Spleen (tissue), 11 donors: ENCODE measurements around the gene CALR3. TPM values are rescaled to one million over a fixed set of nuclear protein-coding genes. Genes with fewer than 3 reads are reported as not detected.
"Not testable (repeated sequence)": the region's sequence is repeated elsewhere in the genome, so short reads cannot be mapped to it uniquely, and the experiment has no call there.

Experiments used
- DNase-seq: peaks from one replicate; pipeline ENCODE4 v3.0.0-alpha.2; 2020
- H3K27ac ChIP-seq, 8 donors: fragments of 200-600 bp; sonication (generic) in 7 of 8; 1 replicate in 4 of 8; 2 replicates in 4 of 8; pipeline versions ENCODE4 v1.5.0 to v1.8.0; 2016 to 2021; ENCODE audit warnings: inconsistent platforms in 4 of 8, mild to moderate bottlenecking in 4 of 8, moderate library complexity in 1 of 8
- H3K27me3 ChIP-seq, 7 donors: fragments of 200-600 bp; sonication (generic) in 6 of 7; replicated peaks in 1 of 7; 1 replicate in 4 of 7; 2 replicates in 3 of 7; pipeline versions ENCODE4 v1.5.0 to v1.8.0; 2016 to 2021; ENCODE audit warnings: inconsistent platforms in 3 of 7, mild to moderate bottlenecking in 1 of 7
- H3K36me3 ChIP-seq, 6 donors: fragments of 200-600 bp; sonication (generic) in 5 of 6; 1 replicate in 4 of 6; 2 replicates in 2 of 6; pipeline versions ENCODE4 v1.5.0 to v1.8.0; 2016 to 2021; ENCODE audit warnings: inconsistent platforms in 2 of 6
- H3K4me1 ChIP-seq, 6 donors: fragments of 200-600 bp; sonication (generic) in 5 of 6; 1 replicate in 3 of 6; 2 replicates in 3 of 6; pipeline versions ENCODE4 v1.5.0 to v1.8.0; 2016 to 2021; ENCODE audit warnings: inconsistent platforms in 3 of 6
- H3K4me3 ChIP-seq, 8 donors: fragments of 200-600 bp; sonication (generic) in 7 of 8; 1 replicate in 4 of 8; 2 replicates in 4 of 8; pipeline versions ENCODE4 v1.5.0 to v1.8.0; 2016 to 2021; ENCODE audit warnings: inconsistent platforms in 4 of 8, mild to moderate bottlenecking in 4 of 8, moderate library complexity in 2 of 8
- H3K9me3 ChIP-seq, 8 donors: fragments of 200-600 bp; sonication (generic) in 7 of 8; 1 replicate in 4 of 8; 2 replicates in 4 of 8; pipeline versions ENCODE4 v1.5.0 to v1.8.0; 2016 to 2021; ENCODE audit warnings: inconsistent platforms in 4 of 8
- POLR2A ChIP-seq, 3 donors: fragments of 450-650 bp; IDR thresholded peaks; one replicate each; pipeline ENCODE4 v1.5.1; 2017; ENCODE audit warnings: antibody characterized with exemption in 3 of 3, mild to moderate bottlenecking in 1 of 3
- POLR2AphosphoS5 ChIP-seq, 3 donors: sonication (generic); formaldehyde crosslinking; IDR thresholded peaks; one replicate each; pipeline ENCODE4 v1.5.1; 2017; ENCODE audit warnings: antibody characterized with exemption in 3 of 3
- WGBS, 5 donors: extraction: QIAGEN DNeasy Blood & Tissue Kit in 3 of 5; methylation state at CpG; one replicate each; pipeline versions ENCODE4 v1.1.5 to v1.1.7; 2013 to 2018; 5-methylcytosine and 5-hydroxymethylcytosine counted together
- intact Hi-C: fragments of 100-400 bp; cut with DNase I; formaldehyde crosslinking; loops from one replicate; pipeline ENCODE4 v1.15.0; 2023; ENCODE audit warnings: low total_unique reads
- polyA plus RNA-seq, 3 donors: library from polyadenylated mRNA; stranded (reverse); fragments of 200-250 nt; gene quantifications; one replicate each; pipeline ENCODE4 v1.2.1, GENCODE V29; 2013
- total RNA-seq, 7 donors: library from RNA; depleted of rRNA in 3 of 7; stranded (reverse); fragments of >200 nt in 3 of 7; fragmentation: NEBNext Ultra II Directional in 4 of 7; extraction: Animal tissue kit (Norgen Biotek cat#: 25700) in 4 of 7; gene quantifications; one replicate each; pipeline versions ENCODE4 v1.1.0 to v1.2.1, GENCODE V29; 2016 to 2021
- TF ChIP-seq, protein P1 (sequence below), 11 experiments: fragments of 200-600 bp in 7 of 11; fragments of 450-650 bp in 4 of 11; sonication (generic) in 4 of 11; IDR thresholded peaks in 8 of 11; conservative IDR thresholded peaks in 3 of 11; 1 replicate in 7 of 11; 2 replicates in 4 of 11; pipeline versions ENCODE4 v1.4.0 to v1.8.0; 2016 to 2021; ENCODE audit warnings: antibody characterized with exemption in 11 of 11, inconsistent platforms in 4 of 11, mild to moderate bottlenecking in 1 of 11
- donor health status: healthy with polysubstance abuse.
- donor health status: DM: no; HTN: no; CAD: no; lungs with moderate emphysema.
- donor health status: DM: no; HTN: no; CAD: no.
- donor health status: Bipolar disorder and iron deficiency.
- donor health status: healthy.
- donor health status: DM: no; HTN: no; CAD: no.
- donor health status: DM: yes; HTN: yes; CAD: no.

The CALR3 gene
- total and polyA plus RNA-seq, 10 donors: 0.07 to 0.10 (median 0.08) TPM; not detected in 7

DNA sequence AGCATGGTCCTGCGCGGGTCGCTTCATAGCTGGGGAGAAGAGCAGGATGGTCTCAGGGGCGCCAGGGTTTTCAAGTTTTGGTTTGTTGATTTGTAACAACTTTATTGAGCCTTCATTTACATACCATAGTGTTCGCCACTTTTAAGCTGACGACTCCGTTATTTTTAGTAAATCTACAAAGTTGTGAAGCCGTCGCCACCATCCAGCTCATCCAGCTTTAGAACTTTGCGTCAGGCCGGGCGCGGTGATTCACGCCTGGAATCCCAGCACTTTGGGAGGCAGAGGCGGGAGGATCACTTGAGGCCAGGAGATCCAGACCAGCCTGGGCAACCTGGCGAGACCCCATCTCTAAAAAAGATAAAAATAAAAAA is 631 bp upstream of the CALR3 start:
- no peak for DNase-seq
- 32 to 47% (median 37%) methylated on average over 16 of the region's 16 CpGs for WGBS, 5 donors
- TF ChIP-seq, protein P1, sequence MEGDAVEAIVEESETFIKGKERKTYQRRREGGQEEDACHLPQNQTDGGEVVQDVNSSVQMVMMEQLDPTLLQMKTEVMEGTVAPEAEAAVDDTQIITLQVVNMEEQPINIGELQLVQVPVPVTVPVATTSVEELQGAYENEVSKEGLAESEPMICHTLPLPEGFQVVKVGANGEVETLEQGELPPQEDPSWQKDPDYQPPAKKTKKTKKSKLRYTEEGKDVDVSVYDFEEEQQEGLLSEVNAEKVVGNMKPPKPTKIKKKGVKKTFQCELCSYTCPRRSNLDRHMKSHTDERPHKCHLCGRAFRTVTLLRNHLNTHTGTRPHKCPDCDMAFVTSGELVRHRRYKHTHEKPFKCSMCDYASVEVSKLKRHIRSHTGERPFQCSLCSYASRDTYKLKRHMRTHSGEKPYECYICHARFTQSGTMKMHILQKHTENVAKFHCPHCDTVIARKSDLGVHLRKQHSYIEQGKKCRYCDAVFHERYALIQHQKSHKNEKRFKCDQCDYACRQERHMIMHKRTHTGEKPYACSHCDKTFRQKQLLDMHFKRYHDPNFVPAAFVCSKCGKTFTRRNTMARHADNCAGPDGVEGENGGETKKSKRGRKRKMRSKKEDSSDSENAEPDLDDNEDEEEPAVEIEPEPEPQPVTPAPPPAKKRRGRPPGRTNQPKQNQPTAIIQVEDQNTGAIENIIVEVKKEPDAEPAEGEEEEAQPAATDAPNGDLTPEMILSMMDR (IDR thresholded peaks at IDR 0.05 in 8 of 11, conservative IDR thresholded peaks at IDR 0.05 in 3 of 11): no peak
- TF ChIP-seq POLR2A (IDR thresholded peaks at IDR 0.05) (no peak), POLR2AphosphoS5 (IDR thresholded peaks at IDR 0.05) (no peak)
- intact Hi-C loops: no loop called here
- H3K4me3 ChIP-seq: peak overlapping the region; percentile 60 to 81 (median 74)
- H3K9me3 ChIP-seq: no peaks in the 10 kb centered on the region
- H3K36me3 ChIP-seq: peaks cover 0 to 11% (median 2%) of the 10 kb centered on the region in 6 donors
- peak overlapping the region in 7 of 8 donors; percentile 3 to 87 (median 78) for H3K27ac ChIP-seq
- H3K4me1 ChIP-seq: peaks cover 0 to 23% (median 12%) of the 10 kb centered on the region in 6 donors
- no peaks in the 10 kb centered on the region for H3K27me3 ChIP-seq

DNA sequence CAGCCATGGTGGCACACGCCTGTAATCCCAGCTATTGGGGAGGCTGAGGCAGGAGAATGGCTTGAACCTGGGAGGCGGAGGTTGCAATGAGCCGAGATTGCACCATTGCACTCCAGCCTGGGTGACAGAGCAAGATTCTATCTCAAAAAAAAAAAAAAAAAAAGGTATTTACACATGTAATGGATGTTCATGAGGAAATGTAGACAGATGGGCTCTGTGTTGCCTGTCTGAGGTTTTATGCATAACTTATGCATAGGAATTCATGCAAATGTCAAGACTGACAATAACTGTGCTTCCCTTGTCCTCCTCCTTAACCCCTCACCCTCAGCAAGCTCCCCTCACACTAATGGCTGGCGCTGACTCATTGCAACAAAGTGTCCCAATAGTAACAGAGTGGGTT is 9.5 kb downstream of the CALR3 start:
- 62 to 89% (median 81%) methylated on average over 4 of the region's 4 CpGs for WGBS, 5 donors
- H3K4me1 ChIP-seq, DNase-seq, H3K27me3 ChIP-seq, H3K4me3 ChIP-seq, H3K36me3 ChIP-seq, intact Hi-C loops, H3K9me3 ChIP-seq, H3K27ac ChIP-seq: not testable (repeated sequence)

DNA sequence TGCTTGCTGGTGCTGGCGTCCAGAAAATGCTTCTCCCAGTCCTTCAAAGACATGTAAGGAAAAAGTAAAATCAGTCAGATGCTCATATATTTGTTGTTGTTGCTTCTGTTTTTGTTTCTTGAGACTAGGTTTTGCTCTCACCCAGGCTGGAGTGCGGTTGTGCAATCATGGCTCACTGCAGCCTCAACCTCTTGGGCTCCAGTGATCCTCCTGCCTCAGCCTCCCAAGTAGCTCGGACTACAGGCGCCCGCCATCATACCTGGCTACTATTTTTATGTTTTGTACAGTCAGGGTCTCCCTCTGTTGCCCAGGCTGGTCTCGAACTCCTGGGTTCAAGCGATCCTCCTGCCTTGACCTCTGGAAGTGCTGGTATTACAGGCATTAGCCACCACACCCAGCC is 13.2 kb downstream of the CALR3 start:
- no peaks in the 10 kb centered on the region for H3K36me3 ChIP-seq
- no peak overlapping the region for H3K27ac ChIP-seq
- intact Hi-C loops: no loop called here
- TF ChIP-seq, protein P1 (IDR thresholded peaks at IDR 0.05 in 8 of 11, conservative IDR thresholded peaks at IDR 0.05 in 3 of 11): no peak
- TF ChIP-seq POLR2A (IDR thresholded peaks at IDR 0.05) (no peak), POLR2AphosphoS5 (IDR thresholded peaks at IDR 0.05) (no peak)
- 78 to 86% (median 81%) methylated on average over 7 of the region's 7 CpGs for whole genome bisulfite sequencing, 5 donors
- H3K9me3 ChIP-seq: no peaks in the 10 kb centered on the region
- H3K4me1 ChIP-seq: no peaks in the 10 kb centered on the region
- H3K4me3 ChIP-seq: no peak overlapping the region
- no peak for DNase-seq
- H3K27me3 ChIP-seq: no peaks in the 10 kb centered on the region

DNA sequence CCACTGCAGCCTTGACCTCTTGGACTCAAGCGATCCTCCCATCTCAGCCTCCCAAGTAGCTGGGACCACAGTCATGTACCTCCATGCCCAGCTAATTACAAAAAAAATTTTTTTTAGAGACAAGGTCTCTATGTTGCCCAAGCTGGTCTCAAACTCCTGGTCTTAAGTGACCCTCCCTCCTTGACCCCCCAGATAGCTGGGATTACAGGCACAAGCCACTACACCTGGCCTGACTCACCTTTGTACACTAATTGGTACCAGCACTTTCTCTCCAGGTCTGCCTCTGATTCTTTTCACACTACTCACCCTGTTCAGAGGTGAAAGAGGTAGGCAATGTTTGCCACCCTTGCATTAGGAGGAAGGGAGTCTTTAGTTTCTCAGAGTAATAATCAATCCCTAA is 18.7 kb downstream of the CALR3 start:
- TF ChIP-seq POLR2A (IDR thresholded peaks at IDR 0.05) (no peak), POLR2AphosphoS5 (IDR thresholded peaks at IDR 0.05) (no peak)
- TF ChIP-seq, protein P1 (IDR thresholded peaks at IDR 0.05 in 8 of 11, conservative IDR thresholded peaks at IDR 0.05 in 3 of 11): no peak
- 88 to 97% (median 95%) methylated on average over 1 of the region's 1 CpG for WGBS, 5 donors
- Histone ChIP-seq H3K4me1 (peaks cover 0 to 6% (median 2%) of the 10 kb centered on the region in 6 donors), H3K4me3 (no peak overlapping the region), H3K27me3 (no peaks in the 10 kb centered on the region), H3K36me3 (no peaks in the 10 kb centered on the region), H3K9me3 (peaks cover 0 to 8% (median 2%) of the 10 kb centered on the region in 8 donors), H3K27ac (no peak overlapping the region)
- intact Hi-C loops: no loop called here
- no peak for DNase-seq

DNA sequence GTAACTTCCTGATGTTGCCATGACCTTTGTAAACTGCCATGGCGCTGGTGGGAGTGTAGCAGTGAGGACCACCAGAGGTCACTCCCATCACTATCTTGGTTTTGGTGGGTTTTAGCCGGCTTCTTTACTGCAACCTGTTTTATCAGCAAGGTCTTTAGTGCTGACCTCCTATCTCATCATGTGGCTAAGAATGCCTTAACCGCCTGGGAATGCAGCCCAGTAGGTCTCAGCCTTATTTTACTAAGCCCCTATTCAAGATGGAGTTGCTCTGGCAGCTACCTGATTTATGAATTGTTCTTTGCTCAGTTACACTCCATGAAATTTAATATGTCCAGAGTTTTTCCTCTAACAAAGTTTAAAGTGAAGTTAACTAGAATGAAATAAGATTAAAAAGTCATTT is 19.6 kb downstream of the CALR3 start:
- no peaks in the 10 kb centered on the region for H3K27me3 ChIP-seq
- intact Hi-C loops: no loop called here

More for the DNA sequence above, 19.6 kb downstream of the CALR3 start:
- peaks cover 0 to 8% (median 2%) of the 10 kb centered on the region in 8 donors for H3K9me3 ChIP-seq
- TF ChIP-seq, protein P1 (IDR thresholded peaks at IDR 0.05 in 8 of 11, conservative IDR thresholded peaks at IDR 0.05 in 3 of 11): no peak
- TF ChIP-seq POLR2AphosphoS5 (IDR thresholded peaks at IDR 0.05) (no peak), POLR2A (IDR thresholded peaks at IDR 0.05) (no peak)
- no peak overlapping the region for H3K4me3 ChIP-seq
- H3K27ac ChIP-seq: no peak overlapping the region
- no peak for DNase-seq
- 68 to 87% (median 82%) methylated on average over 3 of the region's 3 CpGs for WGBS, 5 donors
- H3K4me1 ChIP-seq: peaks cover 0 to 9% (median 2%) of the 10 kb centered on the region in 6 donors
- H3K36me3 ChIP-seq: no peaks in the 10 kb centered on the region
